Activated naive CD4-positive, alpha-beta T cell treated with anti-CD3 and anti-CD28 coated beads, Interleukin-2, amount 50 U/mL, for 16 hours (primary cell): ENCODE measurements around the gene NR2F1.

ENCODE experiments used
- DNase-seq: peaks from one replicate; pipeline ENCODE4 v3.0.0-alpha.2; 2020

The NR2F1 gene

GRCh38 chr5:93577854-93578812 lies 4.9 kb upstream of the NR2F1 start:
- DNase-seq = no peak

- DNase-seq = no peak
These were observed 4.0 kb upstream of the NR2F1 start for GRCh38 chr5:93578813-93579691.

- DNase-seq = no peak
These were observed 3.3 kb upstream of the NR2F1 start for GRCh38 chr5:93579692-93580062.

GRCh38 chr5:93580063-93580926 lies 2.7 kb upstream of the NR2F1 start:
- no peak for DNase-seq

GRCh38 chr5:93580927-93581445 lies 2.0 kb upstream of the NR2F1 start, which contains the start of gene NR2F1-AS1:
Gene NR2F1-AS1 (minus strand): TSS chr5:93581219.
- no peak for DNase-seq

- DNase-seq = no peak
These were observed 907 bp upstream of the NR2F1 start for GRCh38 chr5:93582167-93582462.

- no peak for DNase-seq
These were observed 381 bp downstream of the NR2F1 start for GRCh38 chr5:93583439-93583767.

GRCh38 chr5:93583768-93584595 lies 960 bp downstream of the NR2F1 start:
- DNase-seq = no peak

- DNase-seq = no peak
These were observed 1.6 kb downstream of the NR2F1 start for GRCh38 chr5:93584596-93585040.

- no peak for DNase-seq
These were observed 2.2 kb downstream of the NR2F1 start for GRCh38 chr5:93585041-93585766.

- no peak for DNase-seq
These were observed 2.9 kb downstream of the NR2F1 start for GRCh38 chr5:93585767-93586385.

- DNase-seq = no peak
These were observed 3.9 kb downstream of the NR2F1 start for GRCh38 chr5:93586736-93587596.

- no peak for DNase-seq
These were observed 4.8 kb downstream of the NR2F1 start for GRCh38 chr5:93587597-93588351.

- no peak for DNase-seq
These were observed 5.5 kb downstream of the NR2F1 start for GRCh38 chr5:93588352-93589151.

GRCh38 chr5:93589152-93589828 lies 6.3 kb downstream of the NR2F1 start:
- DNase-seq = no peak

- DNase-seq = no peak
These were observed 6.8 kb downstream of the NR2F1 start for GRCh38 chr5:93589829-93590215.

GRCh38 chr5:93590493-93590892 lies 7.5 kb downstream of the NR2F1 start:
- no peak for DNase-seq
